GF-D8 (cell line): ENCODE results near the gene ACAD11.
"Not testable (repeated sequence)": the region's sequence is repeated elsewhere in the genome, so short reads cannot be mapped to it uniquely, and the experiment has no call there.

Experiments
- DNase-seq: peaks from one replicate; lab custom pipeline; 2025; lab: John Stamatoyannopoulos, UW

ACAD11 gene

GRCh38 chr3:132652640-132653270, 6.9 kb downstream of the ACAD11 start:
- no peak for DNase-seq

DNA sequence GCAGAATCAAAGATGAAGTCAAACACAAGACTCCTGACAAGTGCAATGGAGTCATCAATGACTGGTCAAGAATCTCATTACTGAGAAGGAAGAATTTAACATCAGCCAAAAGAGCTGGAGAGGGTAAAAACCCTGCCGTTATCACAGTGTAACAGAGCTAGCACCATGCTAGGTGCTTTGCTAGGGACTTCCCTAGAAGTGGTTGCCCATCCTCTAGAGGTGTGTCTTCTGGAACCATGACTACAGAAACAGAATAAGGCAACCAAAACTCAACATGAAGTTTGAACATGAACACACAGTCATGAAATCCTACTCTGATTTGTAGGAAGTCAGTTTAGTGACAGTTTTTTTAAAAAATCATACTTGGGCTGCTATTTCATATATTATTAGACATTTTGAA, 9.5 kb downstream of the ACAD11 start:
- DNase-seq: no peak

DNA sequence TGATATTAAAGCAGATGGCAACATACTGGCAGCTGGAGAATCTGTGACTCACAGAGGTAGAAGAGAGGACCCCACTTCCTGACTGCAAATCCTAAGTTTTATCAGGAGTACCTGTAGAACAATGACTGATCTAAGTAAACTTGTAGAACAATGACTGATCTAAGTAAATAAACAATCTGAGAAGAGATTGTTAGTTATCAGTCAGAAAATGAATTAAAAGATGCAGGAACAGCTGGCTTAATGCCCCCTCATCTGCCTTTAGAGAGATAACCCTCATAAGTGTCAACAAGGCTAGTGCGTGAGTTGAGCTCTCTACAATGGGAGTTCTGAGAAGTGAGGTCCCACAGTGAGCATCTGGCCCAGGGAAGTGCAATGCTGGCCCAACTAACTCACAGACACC, 14.6 kb downstream of the ACAD11 start:
- DNase-seq: no peak

- DNase-seq: peak; percentile 44
Observed at GRCh38 chr3:132643366-132643765, 16.2 kb downstream of the ACAD11 start.

DNA sequence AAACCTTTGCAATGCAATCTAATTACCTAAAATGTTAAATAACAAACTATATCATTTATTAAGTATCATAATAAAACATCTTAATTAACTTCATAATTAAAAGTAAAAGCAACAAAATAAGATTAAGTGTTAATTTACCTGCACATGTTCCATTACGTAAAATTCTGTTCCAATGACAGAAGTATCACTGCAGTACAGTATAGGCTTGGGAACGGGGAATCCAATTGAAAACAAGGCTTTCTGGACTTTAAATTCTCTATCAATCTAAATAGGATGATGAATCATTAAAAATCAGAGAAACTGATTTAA, 17.1 kb downstream of the ACAD11 start:
- DNase-seq: no peak

GRCh38 chr3:132641837-132642538, 17.6 kb downstream of the ACAD11 start:
- peak; percentile 23 for DNase-seq

DNA sequence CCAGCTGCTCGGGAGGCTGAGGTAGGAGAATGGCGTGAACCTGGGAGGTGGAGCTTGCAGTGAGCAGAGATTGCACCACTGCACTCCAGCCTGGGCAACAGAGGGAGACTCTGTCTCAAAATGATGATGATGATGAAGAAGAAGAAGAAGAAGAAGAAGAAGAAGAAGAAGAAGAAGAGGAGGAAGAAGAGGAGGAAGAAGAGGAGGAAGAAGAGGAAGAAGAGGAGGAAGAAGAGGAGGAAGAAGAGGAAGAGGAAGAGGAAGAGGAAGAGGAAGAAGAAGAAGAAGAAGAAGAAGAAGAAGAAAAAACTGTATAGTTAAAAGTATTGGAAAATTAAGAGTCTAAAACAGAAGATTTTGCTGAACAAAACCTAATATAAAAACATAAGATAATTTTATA, 18.2 kb downstream of the ACAD11 start:
- not testable (repeated sequence) for DNase-seq

GRCh38 chr3:132638706-132639105, 20.9 kb downstream of the ACAD11 start:
- DNase-seq: no peak

DNA sequence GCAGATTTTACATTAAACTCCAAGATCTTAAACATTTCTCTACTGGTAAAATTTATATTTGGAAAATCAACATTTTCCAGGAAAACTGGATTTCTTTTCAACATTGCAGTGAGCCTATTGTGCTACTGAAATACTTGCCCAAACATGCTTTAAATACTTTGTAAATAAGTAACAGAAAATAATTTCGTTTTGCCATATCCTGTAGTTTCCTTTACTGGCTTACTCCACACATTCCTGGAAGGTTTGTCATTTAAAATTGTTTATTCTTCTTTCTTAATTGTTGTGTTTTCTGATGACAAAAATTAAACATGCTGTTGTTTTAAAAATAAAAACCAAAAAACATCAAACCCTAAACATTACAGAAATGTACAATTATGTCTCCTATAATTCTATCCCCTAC, 22.0 kb downstream of the ACAD11 start:
- no peak for DNase-seq

DNA sequence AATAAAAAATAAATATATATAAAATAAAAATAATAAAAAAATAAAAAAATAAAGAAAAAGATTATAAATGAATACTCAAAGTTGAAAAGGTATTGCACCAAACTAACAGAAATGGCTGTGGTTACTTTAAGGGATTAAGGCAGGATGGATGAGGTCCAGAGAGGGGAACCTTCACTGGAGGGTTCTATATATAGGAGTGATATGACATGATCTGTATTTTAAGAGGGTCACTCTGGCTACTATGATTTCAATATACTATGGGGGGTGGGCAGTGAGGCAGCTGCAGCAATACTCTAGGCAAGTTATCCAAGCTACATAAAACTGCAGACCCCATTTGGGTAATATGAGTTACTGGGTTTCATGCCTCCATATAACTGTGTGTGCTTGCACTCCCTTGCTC, 24.6 kb downstream of the ACAD11 start:
- DNase-seq: no peak

- DNase-seq: no peak
Observed at GRCh38 chr3:132630612-132631011, 29.0 kb downstream of the ACAD11 start.

DNA sequence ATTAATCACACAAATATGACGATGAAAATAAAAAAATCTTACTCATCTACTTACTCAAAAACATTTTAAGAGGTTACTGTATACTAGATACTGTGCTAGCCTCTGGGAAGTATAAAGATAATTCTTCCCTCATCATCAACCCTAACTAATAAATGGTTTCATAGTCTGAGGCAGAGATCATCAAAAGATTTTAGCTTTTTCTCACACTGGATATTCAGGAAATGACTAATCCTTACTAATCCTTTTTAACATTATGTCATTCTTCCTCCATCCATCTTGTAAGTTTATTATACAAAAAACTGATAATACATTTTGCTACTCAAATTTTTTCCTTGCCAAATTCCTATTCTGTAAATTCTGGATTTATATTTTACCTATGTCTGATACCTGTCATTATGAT, 29.7 kb downstream of the ACAD11 start:
- no peak for DNase-seq

- DNase-seq: no peak
Observed at GRCh38 chr3:132628157-132628556, 31.5 kb downstream of the ACAD11 start.

- no peak for DNase-seq
Observed at GRCh38 chr3:132626955-132627354, 32.7 kb downstream of the ACAD11 start.

DNA sequence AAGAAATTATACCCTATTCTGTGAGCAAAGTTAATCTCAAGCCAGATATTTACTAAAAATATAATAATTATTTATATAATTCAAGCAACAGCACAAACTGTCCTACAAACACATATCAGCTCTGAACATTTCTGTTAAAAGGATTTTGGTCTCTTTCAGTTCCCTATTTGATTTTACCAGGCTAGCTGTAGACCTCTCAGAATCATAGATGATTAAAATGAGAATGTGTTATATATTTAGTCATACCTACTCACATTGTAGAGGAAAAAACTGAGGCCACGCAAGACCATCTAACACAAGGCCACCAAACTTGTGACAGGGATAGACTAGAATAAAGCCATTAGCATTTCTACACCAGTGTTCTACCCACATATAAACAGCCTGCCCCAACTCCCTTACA, 34.0 kb downstream of the ACAD11 start:
- DNase-seq: no peak

GRCh38 chr3:132624790-132625189, 34.8 kb downstream of the ACAD11 start:
- DNase-seq: no peak

DNA sequence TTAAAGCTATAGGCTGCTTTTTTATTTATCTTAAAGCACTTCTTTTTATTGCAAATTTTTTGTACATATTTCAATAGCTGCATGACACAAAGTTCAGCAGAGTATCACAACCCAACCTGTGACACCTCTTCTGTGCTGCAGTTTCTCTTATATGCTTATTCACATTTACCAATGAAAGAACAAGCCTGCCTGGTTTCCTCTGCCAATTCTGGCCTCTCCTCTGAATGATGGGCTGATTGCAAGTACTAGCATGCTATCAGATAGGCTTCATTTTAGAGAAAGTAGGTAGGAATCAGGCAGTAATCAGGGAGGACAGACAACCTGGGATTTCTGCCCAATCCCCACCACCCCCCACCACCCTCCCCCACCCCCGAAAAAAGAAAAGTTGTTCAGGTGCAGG, 36.0 kb downstream of the ACAD11 start:
- no peak for DNase-seq

DNA sequence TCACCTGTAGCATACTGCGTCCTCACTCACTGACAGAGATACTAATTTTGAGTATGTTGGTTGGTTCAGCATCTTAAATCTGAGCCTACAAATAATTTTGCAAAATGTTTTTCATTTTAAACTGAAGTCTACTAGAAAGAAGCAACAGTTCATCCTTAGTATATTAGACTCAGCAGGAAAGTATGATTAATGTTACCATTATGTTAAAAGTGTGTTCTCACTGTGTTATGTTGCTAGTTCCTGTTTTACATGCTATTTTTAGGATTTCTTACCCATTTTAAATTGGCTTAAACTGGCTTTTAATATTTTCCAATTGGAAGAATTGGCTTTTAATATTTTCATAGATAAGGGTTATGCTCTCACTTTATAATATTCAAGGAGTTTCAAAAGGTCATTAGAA, 36.8 kb downstream of the ACAD11 start:
- no peak for DNase-seq

DNA sequence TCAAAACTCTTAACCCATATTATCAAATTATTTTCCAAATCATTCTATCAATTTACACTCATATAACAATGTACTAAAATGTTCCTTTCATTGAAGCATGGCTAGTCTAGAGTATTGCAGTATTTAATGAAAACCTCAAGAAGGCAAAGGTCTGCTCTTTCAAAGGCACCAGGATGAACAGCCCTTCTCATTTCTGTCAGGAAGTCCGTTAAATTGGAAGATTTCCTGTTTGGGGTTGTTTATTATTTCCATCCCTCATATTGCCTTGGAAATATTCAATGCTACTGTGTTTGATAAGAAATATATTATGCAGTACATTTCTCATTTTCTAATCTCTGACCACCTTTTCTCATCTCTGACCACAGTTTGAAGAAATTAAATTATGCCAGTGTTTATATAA, 37.5 kb downstream of the ACAD11 start:
- DNase-seq: no peak

- DNase-seq: no peak
Observed at GRCh38 chr3:132616780-132617179, 42.8 kb downstream of the ACAD11 start.

DNA sequence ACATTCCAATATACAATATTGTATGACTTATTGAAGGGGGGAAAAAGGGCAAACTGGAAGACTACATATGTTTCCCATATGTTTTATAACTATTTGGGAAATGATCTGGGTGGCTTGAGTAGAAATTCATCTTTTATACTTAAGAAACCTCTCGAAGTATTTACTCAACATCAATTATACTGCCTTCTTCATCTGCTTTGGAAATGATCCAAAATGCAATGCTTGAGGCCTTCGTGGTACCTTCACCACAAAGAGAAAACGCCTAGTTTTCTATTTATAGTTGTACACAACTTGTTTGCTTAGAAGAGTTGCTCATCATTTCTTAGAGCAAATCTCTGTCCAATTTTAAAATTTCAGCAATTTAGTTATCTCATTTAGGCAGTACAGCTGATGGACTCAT, 43.7 kb downstream of the ACAD11 start:
- DNase-seq: no peak

- not testable (repeated sequence) for DNase-seq
Observed at GRCh38 chr3:132615301-132615700, 44.3 kb downstream of the ACAD11 start.

- DNase-seq: not testable (repeated sequence)
Observed at GRCh38 chr3:132606620-132607019, 53.0 kb downstream of the ACAD11 start.

GRCh38 chr3:132606085-132606484, 53.5 kb downstream of the ACAD11 start:
- no peak for DNase-seq
